Neural crest cell (in vitro differentiated cells): ENCODE results near the gene KRTAP5-5. TPM values are rescaled to one million over a fixed set of nuclear protein-coding genes. Genes with fewer than 3 reads are reported as not detected.
"Not testable (repeated sequence)": the region's sequence is repeated elsewhere in the genome, so short reads cannot be mapped to it uniquely, and the experiment has no call there.

Experiments
- DNase-seq: peaks from one replicate; pipeline ENCODE4 v3.0.0; 2021; ENCODE audit warnings: low read depth, mixed read lengths, low spot score
- H3K27ac Mint-ChIP-seq: one replicate; pipeline ENCODE4 v1.8.0; 2021; ENCODE audit warnings: mild to moderate bottlenecking, mixed read lengths; ENCODE audit not compliant: unreplicated experiment
- H3K27me3 Mint-ChIP-seq: 2 replicates; pipeline ENCODE4 v1.8.0; 2021; ENCODE audit warnings: low read depth, mild to moderate bottlenecking, mixed read lengths
- H3K36me3 Mint-ChIP-seq: 2 replicates; pipeline ENCODE4 v1.8.0; 2021; ENCODE audit warnings: low read depth, mild to moderate bottlenecking, mixed read lengths
- H3K4me1 Mint-ChIP-seq: 2 replicates; pipeline ENCODE4 v1.8.0; 2021; ENCODE audit warnings: mixed read lengths
- H3K4me3 Mint-ChIP-seq: one replicate; pipeline ENCODE4 v1.8.0; 2021; ENCODE audit warnings: mild to moderate bottlenecking, mixed read lengths
- H3K9me3 Mint-ChIP-seq: 2 replicates; pipeline ENCODE4 v1.8.0; 2021; ENCODE audit warnings: mixed read lengths
- CTCF ChIP-seq: fragments of 200-600 bp; sonication (generic); conservative IDR thresholded peaks from 2 replicates; pipeline ENCODE4 v1.5.0; 2021; ENCODE audit warnings: antibody characterized with exemption, mild to moderate bottlenecking
- total RNA-seq: library from RNA; stranded (reverse); gene quantifications from 2 replicates; pipeline ENCODE4 v1.2.1, GENCODE V29; 2021

The KRTAP5-5 gene
- total RNA-seq, 1 donor from 2014 or later: not detected

GRCh38 chr11:1589996-1590395, 39.6 kb upstream of the KRTAP5-5 start:
- H3K27me3 Mint-ChIP-seq: peaks cover 62% of the 10 kb centered on the region
- TF ChIP-seq CTCF: no peak
- DNase-seq: no peak
- no peak overlapping the region for H3K4me3 Mint-ChIP-seq
- no peak overlapping the region for H3K27ac Mint-ChIP-seq
- no peaks in the 10 kb centered on the region for H3K9me3 Mint-ChIP-seq
- H3K36me3 Mint-ChIP-seq: no peaks in the 10 kb centered on the region
- H3K4me1 Mint-ChIP-seq: no peaks in the 10 kb centered on the region

GRCh38 chr11:1592628-1593027, 36.9 kb upstream of the KRTAP5-5 start:
- TF ChIP-seq CTCF: no peak
- no peaks in the 10 kb centered on the region for H3K9me3 Mint-ChIP-seq
- H3K4me3 Mint-ChIP-seq: no peak overlapping the region
- H3K36me3 Mint-ChIP-seq: no peaks in the 10 kb centered on the region
- H3K4me1 Mint-ChIP-seq: peaks cover 6% of the 10 kb centered on the region
- no peak for DNase-seq
- H3K27me3 Mint-ChIP-seq: peaks cover 77% of the 10 kb centered on the region
- H3K27ac Mint-ChIP-seq: no peak overlapping the region

- not testable (repeated sequence) for H3K36me3 Mint-ChIP-seq, H3K9me3 Mint-ChIP-seq, DNase-seq, H3K4me1 Mint-ChIP-seq, H3K4me3 Mint-ChIP-seq, H3K27ac Mint-ChIP-seq
- peaks cover 89% of the 10 kb centered on the region for H3K27me3 Mint-ChIP-seq
Measured at GRCh38 chr11:1595994-1596575, 33.5 kb upstream of the KRTAP5-5 start.

GRCh38 chr11:1596576-1597121, 32.9 kb upstream of the KRTAP5-5 start:
- not testable (repeated sequence) for H3K4me3 Mint-ChIP-seq, H3K27ac Mint-ChIP-seq, H3K36me3 Mint-ChIP-seq

GRCh38 chr11:1597331-1597993, 32.1 kb upstream of the KRTAP5-5 start:
- no peak for TF ChIP-seq CTCF
- no peak for DNase-seq
- peaks cover 6% of the 10 kb centered on the region for H3K4me1 Mint-ChIP-seq
- H3K36me3 Mint-ChIP-seq: no peaks in the 10 kb centered on the region
- peaks cover 89% of the 10 kb centered on the region for H3K27me3 Mint-ChIP-seq
- H3K4me3 Mint-ChIP-seq: no peak overlapping the region
- H3K9me3 Mint-ChIP-seq: peaks cover 5% of the 10 kb centered on the region
- no peak overlapping the region for H3K27ac Mint-ChIP-seq

More at GRCh38 chr11:1596576-1597121, 32.9 kb upstream of the KRTAP5-5 start:
- DNase-seq, H3K9me3 Mint-ChIP-seq, H3K4me1 Mint-ChIP-seq: not testable (repeated sequence)
- peaks cover 90% of the 10 kb centered on the region for H3K27me3 Mint-ChIP-seq

GRCh38 chr11:1597994-1598380, 31.6 kb upstream of the KRTAP5-5 start, which contains the start of gene KRTAP5-2:
Gene KRTAP5-2, minus strand, starts transcription at chr11:1598294. Its CDS starts 44 bp downstream, at chr11:1598250.
- peaks cover 86% of the 10 kb centered on the region for H3K27me3 Mint-ChIP-seq
- H3K4me1 Mint-ChIP-seq: peaks cover 6% of the 10 kb centered on the region
- TF ChIP-seq CTCF: no peak
- no peak for DNase-seq
- no peak within 1 kb of the TSS for H3K27ac Mint-ChIP-seq
- H3K9me3 Mint-ChIP-seq: peaks cover 5% of the 10 kb centered on the region
- H3K36me3 Mint-ChIP-seq: no peaks in the 10 kb centered on the region
- H3K4me3 Mint-ChIP-seq: no peak within 1 kb of the TSS

GRCh38 chr11:1598406-1598805, 31.2 kb upstream of the KRTAP5-5 start:
- H3K4me3 Mint-ChIP-seq, H3K9me3 Mint-ChIP-seq, H3K36me3 Mint-ChIP-seq, DNase-seq, H3K27ac Mint-ChIP-seq, H3K4me1 Mint-ChIP-seq: not testable (repeated sequence)
- peaks cover 84% of the 10 kb centered on the region for H3K27me3 Mint-ChIP-seq
